GM18870 (cell line): Measurements from ENCODE around the gene UFC1.

Experiments used
- ATAC-seq: cut with Tn5 transposase; IDR thresholded peaks from one replicate; pipeline ENCODE4 v1.9.1; 2021; ENCODE audit warnings: moderate library complexity; ENCODE audit not compliant: unreplicated experiment

Gene UFC1

GRCh38 chr1:161192476-161193465 lies 39.0 kb downstream of the UFC1 start:
- ATAC-seq = peak; percentile 57

DNA sequence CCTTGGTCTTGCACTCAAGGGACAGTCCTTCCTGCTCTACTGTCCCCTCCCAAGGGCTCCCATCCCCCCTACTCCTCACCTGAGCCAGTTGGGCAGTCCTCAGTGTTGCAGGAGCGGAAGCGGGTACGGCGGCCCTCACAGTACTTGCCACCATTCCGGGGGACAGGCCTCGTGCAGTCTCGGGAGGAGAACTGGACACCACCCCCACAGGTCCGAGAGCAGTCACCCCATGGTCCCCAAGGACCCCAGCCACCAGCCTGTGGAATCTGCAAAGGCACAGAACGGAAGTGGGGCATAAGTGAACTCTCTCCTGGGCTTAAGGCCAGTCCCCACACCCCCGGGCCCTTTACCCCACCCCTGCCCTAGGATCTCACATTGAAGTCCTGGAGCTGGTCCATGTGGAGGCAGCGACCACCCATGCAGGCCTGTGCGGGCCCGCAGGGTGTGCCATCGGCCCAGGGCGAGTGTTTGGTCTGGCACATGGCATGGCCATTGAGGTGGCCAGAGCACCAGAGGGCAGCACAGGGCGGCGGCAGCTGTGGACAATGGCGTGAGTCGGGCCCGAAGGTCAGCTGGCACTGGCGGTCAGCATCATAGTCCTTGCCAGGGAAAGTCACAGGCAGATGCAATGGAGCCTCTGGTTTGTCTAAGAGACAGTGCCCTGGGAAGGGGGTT lies 39.9 kb downstream of the UFC1 start:
- no peak for ATAC-seq

- no peak for ATAC-seq
These were observed 41.4 kb downstream of the UFC1 start for GRCh38 chr1:161195171-161195570.

- ATAC-seq = no peak
These were observed 42.3 kb downstream of the UFC1 start for GRCh38 chr1:161196111-161196510.

DNA sequence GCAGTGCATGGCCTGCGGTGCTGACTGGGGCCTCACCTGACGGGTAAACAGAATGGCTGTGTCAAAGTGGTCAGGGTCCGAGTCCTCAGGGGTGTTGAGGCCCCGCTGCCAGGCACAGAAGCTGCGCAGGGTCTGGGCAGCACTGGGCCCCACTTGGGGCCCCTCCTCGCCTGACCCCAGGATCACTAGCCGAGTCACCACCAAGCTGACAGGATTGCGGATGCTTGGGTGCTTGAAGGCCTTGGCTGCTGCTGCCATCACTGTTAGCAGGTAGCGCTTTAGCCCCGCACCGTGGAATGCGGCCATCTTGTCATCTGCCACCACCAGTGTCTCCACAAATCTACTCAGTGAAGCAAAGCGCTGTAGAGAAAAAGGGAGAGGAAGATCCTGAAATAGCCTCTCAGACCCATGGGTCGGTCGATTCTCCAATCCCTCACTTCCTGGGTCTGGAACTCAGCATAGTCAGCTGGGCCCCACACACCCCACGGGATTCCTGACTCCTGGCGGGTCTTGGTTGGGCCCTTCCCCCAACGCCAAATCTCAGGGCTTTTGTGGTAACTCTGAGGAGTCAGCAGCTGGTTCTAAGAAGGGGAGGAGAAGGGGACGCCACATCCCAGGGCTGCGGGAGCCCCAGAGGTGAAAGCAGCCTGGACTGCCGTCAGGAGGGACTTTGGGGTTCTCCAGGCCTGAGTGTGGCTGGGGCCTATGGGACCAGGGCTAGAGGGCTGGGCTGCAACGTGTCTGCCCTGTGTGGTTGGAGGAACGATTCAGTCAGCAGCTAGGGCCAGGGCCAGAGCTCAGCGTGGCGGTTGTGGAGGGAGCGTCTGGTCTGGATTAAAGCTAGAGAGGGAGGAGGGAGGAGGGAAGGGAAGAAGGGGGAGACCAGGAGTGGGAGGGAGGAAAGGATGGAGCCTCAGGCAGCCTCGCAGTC lies 43.0 kb downstream of the UFC1 start:
- ATAC-seq = no peak

DNA sequence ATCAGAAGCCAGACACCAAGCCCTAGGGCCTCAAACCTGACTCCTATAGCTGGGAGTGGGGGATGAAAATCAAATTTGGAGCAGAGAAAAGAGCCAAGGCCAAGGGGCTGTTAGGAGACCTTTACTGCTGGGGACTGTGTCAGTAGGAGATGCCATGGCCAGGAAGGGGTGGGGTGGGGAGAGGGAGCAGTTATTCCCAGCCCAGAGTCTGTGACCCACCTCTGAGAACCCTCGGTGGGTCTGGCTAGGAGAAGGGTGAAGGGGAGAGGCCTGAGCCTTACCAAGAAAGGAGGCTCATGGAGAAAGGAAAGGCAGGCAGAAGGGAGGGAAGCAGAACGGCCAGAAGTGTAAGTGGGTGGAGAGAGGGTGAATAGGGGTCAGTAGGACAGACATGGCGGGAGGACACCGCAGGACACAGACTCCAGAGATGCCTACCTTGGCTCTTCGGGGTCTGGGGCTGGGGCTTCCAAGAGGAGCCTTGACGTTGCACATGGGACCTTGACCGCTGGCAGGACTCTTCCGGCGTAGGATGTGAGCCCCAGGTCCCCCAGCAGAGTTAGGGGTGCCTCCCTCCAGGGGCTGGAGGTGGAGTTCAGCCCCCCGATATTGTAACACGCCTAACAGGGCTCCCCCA lies 43.9 kb downstream of the UFC1 start:
- no peak for ATAC-seq

DNA sequence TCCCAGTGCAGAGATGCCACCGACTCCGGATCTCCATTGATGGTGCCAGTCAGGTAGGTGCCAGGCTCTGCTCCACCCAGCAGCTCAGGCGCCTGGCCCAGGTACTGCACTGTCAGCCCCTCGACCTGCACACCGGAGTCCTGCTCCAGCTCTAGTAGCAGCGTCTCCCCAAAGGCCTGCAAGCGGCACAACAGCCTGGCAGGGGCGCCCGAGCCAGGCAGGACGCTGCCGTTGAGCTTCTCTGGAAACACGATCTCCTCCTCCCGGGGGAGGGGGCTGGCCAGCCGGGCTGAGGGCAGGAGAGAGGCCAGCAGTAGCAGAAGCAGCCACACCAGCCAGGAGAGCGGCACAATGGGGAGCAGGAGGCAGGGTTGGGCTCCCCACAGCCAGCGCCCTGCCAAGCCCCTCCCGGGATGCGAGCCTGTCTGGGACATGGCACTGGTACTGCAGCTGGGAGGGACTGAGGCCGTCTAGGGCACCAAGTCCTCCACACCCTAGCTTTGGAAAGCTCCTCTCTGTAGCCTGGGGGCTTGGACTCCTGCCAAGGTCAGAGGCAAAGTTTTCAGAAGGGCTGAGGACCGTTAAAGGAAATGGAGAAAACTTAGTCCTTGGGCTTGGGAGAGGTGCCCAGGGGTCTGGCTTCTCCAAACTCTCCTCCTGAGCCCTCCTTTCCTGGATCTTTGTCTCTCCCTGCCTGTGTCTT lies 44.6 kb downstream of the UFC1 start:
- ATAC-seq = no peak

DNA sequence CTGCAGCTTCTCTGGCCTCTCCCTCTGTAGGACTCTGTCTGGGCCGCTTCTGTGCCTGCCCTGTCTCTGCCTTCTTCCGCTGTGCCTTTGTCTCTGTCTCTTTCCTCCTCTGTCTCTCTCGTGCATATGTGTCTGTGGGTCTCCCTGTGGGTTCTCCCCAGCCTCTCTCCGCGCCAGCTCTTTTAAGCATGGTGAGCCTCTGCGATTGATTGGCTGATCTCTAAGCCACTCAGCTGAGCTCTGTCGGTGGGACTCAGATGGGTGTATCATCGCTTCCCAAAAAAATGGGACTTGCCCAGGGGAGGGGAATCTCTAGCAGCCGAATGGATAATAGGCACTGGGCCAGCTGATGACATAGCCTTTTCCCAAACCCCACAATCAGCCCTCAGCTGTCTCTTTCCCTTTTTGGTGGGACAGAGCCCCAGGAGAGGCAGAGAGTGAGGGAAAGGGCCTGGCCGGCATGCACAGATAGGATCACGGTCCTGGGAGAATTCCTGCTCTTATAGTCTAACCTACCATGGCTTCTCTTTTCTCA lies 45.2 kb downstream of the UFC1 start, which contains the start of gene ADAMTS4:
TSS of gene ADAMTS4 (minus strand) at position 158 of the 535 bp plus-strand sequence. CDS start 427 bp downstream, outside the sequence.
- no peak for ATAC-seq

DNA sequence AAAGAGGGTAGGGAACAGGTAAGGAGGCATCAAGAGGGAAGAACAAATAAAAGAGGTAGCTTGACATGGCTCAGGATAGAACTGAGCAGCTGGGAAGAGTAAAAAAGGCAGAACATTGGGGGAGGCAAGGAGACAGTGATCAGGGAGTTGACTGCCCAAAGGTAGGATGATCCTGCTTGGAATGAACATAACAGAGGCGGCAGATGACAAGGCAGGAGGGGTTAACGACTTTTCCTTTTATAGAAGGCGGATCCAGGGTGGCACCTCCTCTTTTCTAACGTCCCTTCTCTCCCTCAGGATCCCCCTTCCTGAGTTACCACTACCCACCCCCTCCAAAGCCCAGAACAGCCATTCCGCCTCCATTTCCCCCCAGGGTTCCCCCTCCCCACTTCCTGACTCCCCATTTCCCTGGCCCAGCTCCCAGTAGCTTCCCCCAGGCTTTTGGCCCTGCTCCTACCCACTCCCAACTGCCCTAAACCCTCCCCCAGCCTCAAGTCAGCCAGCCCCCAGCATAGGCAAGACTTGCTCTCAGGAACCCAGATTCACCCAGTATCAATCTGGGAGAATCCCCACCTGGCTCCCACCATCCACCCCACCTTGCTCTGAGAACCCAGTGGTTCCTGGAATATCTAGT lies 45.8 kb downstream of the UFC1 start:
- no peak for ATAC-seq

- ATAC-seq = no peak
These were observed 46.7 kb downstream of the UFC1 start for GRCh38 chr1:161200421-161200991.

GRCh38 chr1:161200992-161201835 lies 47.4 kb downstream of the UFC1 start:
- ATAC-seq = no peak

DNA sequence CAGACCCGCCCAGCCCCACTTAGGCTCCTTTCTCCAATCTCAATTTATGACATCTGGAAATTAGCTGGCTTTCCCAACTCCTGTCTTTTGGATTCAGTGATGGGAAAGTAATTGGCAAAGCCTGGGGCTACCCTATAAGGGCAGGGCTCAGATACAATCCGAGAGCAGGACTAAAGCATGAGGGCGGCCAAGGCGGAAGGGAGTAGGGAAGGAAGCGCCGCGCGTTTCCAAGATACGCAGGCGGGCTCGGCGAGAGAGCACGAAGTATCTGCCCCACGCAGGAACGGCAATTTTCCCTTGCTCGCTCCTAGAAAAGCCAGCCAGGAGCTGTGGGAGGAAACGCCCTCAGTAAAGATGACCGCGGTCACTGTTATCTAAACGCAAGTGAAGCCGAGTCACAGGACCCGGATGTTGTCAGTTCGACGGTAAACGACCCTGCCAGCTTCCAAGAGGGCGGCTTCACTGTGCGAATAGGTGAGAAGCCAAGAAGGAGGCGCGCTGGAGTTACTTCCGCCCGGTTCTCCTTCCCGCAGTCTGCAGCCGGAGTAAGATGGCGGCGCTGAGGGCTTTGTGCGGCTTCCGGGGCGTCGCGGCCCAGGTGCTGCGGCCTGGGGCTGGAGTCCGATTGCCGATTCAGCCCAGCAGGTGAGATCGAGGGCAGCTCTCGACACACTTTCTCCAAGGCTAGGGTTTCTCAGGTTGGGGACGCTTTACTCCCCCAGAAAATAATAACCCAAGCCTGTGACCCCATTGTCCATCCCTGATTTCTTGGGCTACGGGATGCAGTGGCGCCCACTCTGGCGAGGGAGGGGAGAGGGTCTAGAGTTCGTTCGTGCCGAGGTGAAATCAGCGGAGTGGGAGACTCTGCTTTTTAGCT lies 48.3 kb downstream of the UFC1 start, which contains the start of gene NDUFS2:
TSS of gene NDUFS2 (plus strand) at position 532 of the 877 bp plus-strand sequence. CDS start at position 551, 19 bp downstream.
- ATAC-seq = peak; percentile 74

DNA sequence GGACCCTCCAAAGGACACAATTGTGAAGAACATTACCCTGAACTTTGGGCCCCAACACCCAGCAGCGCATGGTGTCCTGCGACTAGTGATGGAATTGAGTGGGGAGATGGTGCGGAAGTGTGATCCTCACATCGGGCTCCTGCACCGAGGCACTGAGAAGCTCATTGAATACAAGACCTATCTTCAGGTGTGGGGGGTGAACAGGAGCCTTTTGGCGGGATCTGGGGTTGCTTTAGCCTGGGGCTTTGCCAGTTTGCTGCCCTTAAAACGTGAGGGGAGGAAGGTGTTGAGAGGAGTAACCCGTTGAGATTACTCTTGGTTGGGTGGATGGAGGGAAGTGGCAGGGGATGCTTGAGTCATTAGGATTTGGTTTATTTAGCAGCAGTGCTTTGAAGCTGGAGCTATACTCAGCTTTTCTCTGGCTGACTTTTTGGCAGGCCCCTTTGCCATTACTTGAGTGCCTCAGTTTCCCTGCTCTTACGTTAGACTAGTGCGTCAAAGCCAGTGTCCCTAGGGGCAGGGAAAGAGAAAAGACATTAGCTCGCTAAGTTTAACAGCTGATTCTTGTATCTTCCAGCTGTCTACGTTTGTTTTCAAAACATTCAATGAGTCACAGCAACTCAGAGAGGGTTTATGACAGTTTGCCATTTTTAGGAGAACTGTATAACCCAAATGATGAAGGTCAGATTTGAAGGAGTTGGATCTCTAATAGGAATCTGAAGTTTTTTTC lies 52.8 kb downstream of the UFC1 start:
- ATAC-seq = no peak

DNA sequence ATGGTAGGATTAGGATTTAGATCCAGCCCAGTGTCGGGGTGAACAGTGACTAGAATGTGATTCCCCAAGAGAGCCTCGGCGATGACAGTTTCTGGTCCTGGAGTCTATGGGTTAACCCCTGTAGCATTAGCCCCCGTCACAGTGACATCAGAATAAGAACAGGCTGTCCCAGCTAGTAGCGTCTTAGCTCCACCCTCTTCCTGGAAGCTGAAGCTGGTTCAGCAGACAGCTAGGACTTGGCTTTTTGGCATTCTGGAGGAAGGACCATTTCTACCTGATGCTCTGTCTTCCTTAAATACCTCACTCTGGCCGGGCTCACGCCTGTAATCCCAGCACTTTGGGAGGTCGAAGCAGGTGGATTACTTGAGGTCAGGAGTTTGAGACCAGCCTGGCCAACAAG lies 53.4 kb downstream of the UFC1 start:
- no peak for ATAC-seq
